Esophagus mucosa (tissue), 1 donor: ENCODE data around the gene MCEE. TPM values are rescaled to one million over a fixed set of nuclear protein-coding genes. Genes with fewer than 3 reads are reported as not detected.

Experiments used
- total RNA-seq: library from RNA; stranded (reverse); gene quantifications from one replicate; pipeline ENCODE4 v1.2.4, GENCODE V29; 2023
- donor health status: DM: yes; HTN: yes; CAD: no.

Gene MCEE
- total RNA-seq, 1 donor from 2014 or later: 33.8 TPM

Other genes with a start within 250 kb of the MCEE start
- gene VAX2, start 229.7 kb downstream of the MCEE start, total RNA-seq: 0.76 TPM
- gene ATP6V1B1, start 194.3 kb downstream of the MCEE start, total RNA-seq: 2.4 TPM
- gene ANKRD53, start 151.6 kb downstream of the MCEE start, total RNA-seq: 0.40 TPM
- gene TEX261, start 135.4 kb downstream of the MCEE start, total RNA-seq: 36.7 TPM
- 200 TPM for gene NAGK, start 61.6 kb downstream of the MCEE start, total RNA-seq
- 31.4 TPM for gene MPHOSPH10, start 405 bp upstream of the MCEE start, total RNA-seq
- gene PAIP2B, start 96.9 kb upstream of the MCEE start, total RNA-seq: 9.8 TPM
- gene ZNF638, start 201.6 kb upstream of the MCEE start, total RNA-seq: 52.0 TPM